Measurements from ENCODE around the gene ANKRD55.

ANKRD55 gene

GRCh38 chr5:56185768-56186311 lies 47.3 kb downstream of the ANKRD55 start:
- TF ChIP-seq LEF1 (IDR thresholded peaks at IDR 0.05; ENCODE audit: borderline replicate concordance), result no peak
- no peak for TF ChIP-seq HDGF (IDR thresholded peaks at IDR 0.05; ENCODE audit: borderline replicate concordance)
- no peak for TF ChIP-seq ELF4 (IDR thresholded peaks at IDR 0.05)
- no peak for TF ChIP-seq ARNT (IDR thresholded peaks at IDR 0.05)
- TF ChIP-seq, protein P1, sequence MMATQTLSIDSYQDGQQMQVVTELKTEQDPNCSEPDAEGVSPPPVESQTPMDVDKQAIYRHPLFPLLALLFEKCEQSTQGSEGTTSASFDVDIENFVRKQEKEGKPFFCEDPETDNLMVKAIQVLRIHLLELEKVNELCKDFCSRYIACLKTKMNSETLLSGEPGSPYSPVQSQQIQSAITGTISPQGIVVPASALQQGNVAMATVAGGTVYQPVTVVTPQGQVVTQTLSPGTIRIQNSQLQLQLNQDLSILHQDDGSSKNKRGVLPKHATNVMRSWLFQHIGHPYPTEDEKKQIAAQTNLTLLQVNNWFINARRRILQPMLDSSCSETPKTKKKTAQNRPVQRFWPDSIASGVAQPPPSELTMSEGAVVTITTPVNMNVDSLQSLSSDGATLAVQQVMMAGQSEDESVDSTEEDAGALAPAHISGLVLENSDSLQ (IDR thresholded peaks at IDR 0.05), result no peak
- TF ChIP-seq TARDBP (IDR thresholded peaks at IDR 0.05), result no peak
- no peak for TF ChIP-seq SUZ12 (IDR thresholded peaks at IDR 0.05)
- no peak for TF ChIP-seq FOXA1 (IDR thresholded peaks at IDR 0.05)
- no peak for TF ChIP-seq ZNF384 (IDR thresholded peaks at IDR 0.05)
- TF ChIP-seq L3MBTL2 (conservative IDR thresholded peaks at IDR 0.05), result no peak
- no peak for TF ChIP-seq NFRKB (IDR thresholded peaks at IDR 0.05)
- ChIA-PET CTCF (no interaction called here), POLR2A (no interaction called here)
- DNase-seq (ENCODE audit: extremely low spot score), result no peak

DNA sequence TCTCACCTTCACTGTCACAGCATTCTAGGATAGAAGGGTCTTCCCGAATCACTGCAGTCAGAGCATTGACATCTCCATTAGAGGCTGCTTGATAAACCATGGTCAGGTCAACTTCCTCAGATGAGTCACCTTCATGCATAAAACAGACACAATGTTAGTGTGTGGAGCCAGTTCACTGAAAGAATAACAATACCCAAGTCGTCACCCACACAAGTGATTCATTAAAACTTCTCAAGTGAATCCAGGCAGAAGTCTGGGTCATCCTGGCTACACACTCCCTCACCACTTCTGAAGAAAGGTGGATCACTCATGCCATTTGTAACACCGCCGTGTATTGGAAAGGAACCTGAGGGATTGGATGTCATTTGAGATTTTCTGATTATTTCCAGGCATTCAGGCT lies 49.6 kb downstream of the ANKRD55 start:
- POLR2A ChIA-PET, result no interaction called here
- CTCF ChIA-PET, result no interaction called here
- DNase-seq (ENCODE audit: extremely low spot score), result no peak
- TF ChIP-seq LEF1 (IDR thresholded peaks at IDR 0.05; ENCODE audit: borderline replicate concordance) (no peak), HDGF (IDR thresholded peaks at IDR 0.05; ENCODE audit: borderline replicate concordance) (no peak), L3MBTL2 (conservative IDR thresholded peaks at IDR 0.05) (no peak), FOXK2 (IDR thresholded peaks at IDR 0.05) (no peak), FOXM1 (IDR thresholded peaks at IDR 0.05; ENCODE audit: borderline replicate concordance) (no peak), FOXA1 (IDR thresholded peaks at IDR 0.05) (no peak), SUZ12 (IDR thresholded peaks at IDR 0.05) (no peak), ZNF384 (IDR thresholded peaks at IDR 0.05) (no peak), SP1 (IDR thresholded peaks at IDR 0.05) (no peak), CTBP1 (IDR thresholded peaks at IDR 0.05; ENCODE audit: borderline replicate concordance) (no peak)

DNA sequence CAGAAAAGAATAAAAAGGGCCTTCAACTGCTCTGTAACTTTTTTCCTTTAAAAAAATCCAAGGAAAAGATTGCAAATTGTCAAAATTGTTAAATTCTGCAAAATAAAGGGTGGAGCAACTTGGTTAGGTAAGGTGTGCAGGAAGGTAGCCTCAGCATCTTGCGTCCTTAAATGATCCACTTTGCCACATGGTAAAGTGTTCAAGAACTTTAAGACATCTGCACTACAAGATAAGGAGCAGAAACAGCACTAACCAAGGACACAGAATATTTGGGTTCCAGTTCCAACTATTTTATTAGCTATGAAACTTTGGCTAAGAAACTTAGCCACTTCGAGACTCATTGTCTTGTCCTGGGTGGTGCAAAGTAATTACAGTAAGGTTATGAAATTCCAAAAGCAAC lies 53.7 kb downstream of the ANKRD55 start:
- POLR2A ChIA-PET, result no interaction called here
- DNase-seq (ENCODE audit: extremely low spot score), result no peak
- TF ChIP-seq FOXA1 (IDR thresholded peaks at IDR 0.05) (no peak), FOXM1 (IDR thresholded peaks at IDR 0.05; ENCODE audit: borderline replicate concordance) (no peak), TARDBP (IDR thresholded peaks at IDR 0.05) (no peak), SP1 (IDR thresholded peaks at IDR 0.05) (no peak), ELF4 (IDR thresholded peaks at IDR 0.05) (no peak), L3MBTL2 (conservative IDR thresholded peaks at IDR 0.05) (no peak), FOXK2 (IDR thresholded peaks at IDR 0.05) (no peak)
- CTCF ChIA-PET, result interaction anchor here (0.6 kb wide), 1 partner anchor 20 kb away, joined by 3 read pairs; no protein-coding TSS in a partner anchor

DNA sequence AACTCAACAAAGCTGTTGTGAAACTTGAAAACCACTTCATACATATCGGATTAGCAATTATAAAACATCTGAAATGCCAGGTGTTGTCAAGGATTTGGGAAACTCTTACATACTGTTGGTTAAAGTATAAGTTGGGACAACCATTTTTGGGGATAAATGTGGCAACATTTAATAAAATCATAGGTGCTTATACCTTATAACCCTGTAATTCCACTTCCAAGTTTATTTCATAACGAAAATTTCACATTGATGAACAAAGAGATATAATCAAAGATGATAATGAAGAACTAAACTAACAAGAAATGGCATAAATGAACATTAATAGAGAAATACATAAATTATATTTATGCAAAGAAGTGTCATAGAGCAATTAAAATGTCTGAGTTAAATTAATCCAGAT lies 54.3 kb downstream of the ANKRD55 start:
- ChIA-PET POLR2A (no interaction called here), CTCF (no interaction called here)
- DNase-seq (ENCODE audit: extremely low spot score), result no peak
- TF ChIP-seq HDGF (IDR thresholded peaks at IDR 0.05; ENCODE audit: borderline replicate concordance) (no peak), TARDBP (IDR thresholded peaks at IDR 0.05) (no peak), BHLHE40 (IDR thresholded peaks at IDR 0.05; ENCODE audit: borderline replicate concordance) (no peak), L3MBTL2 (conservative IDR thresholded peaks at IDR 0.05) (no peak), ARNT (IDR thresholded peaks at IDR 0.05) (no peak), SP1 (IDR thresholded peaks at IDR 0.05) (no peak), CTBP1 (IDR thresholded peaks at IDR 0.05; ENCODE audit: borderline replicate concordance) (no peak)
- TF ChIP-seq, protein P1 (IDR thresholded peaks at IDR 0.05), result no peak

GRCh38 chr5:56176871-56177533 lies 56.1 kb downstream of the ANKRD55 start:
- ChIA-PET POLR2A (no interaction called here), CTCF (interaction anchor here (0.8 kb wide), 1 partner anchor 12 kb away, joined by 3 read pairs; no protein-coding TSS in a partner anchor)
- TF ChIP-seq TARDBP (IDR thresholded peaks at IDR 0.05) (no peak), LEF1 (IDR thresholded peaks at IDR 0.05; ENCODE audit: borderline replicate concordance) (no peak), L3MBTL2 (conservative IDR thresholded peaks at IDR 0.05) (no peak), ARNT (IDR thresholded peaks at IDR 0.05) (no peak), ZNF384 (IDR thresholded peaks at IDR 0.05) (no peak)
- TF ChIP-seq, protein P1 (IDR thresholded peaks at IDR 0.05), result no peak
- DNase-seq (ENCODE audit: extremely low spot score), result no peak

- POLR2A ChIA-PET, result no interaction called here
- DNase-seq (ENCODE audit: extremely low spot score), result no peak
- CTCF ChIA-PET, result interaction anchor here (0.8 kb wide), 1 partner anchor 11 kb away, joined by 3 read pairs; no protein-coding TSS in a partner anchor
- TF ChIP-seq SP1 (IDR thresholded peaks at IDR 0.05) (no peak), ARNT (IDR thresholded peaks at IDR 0.05) (no peak), FOXK2 (IDR thresholded peaks at IDR 0.05) (no peak), L3MBTL2 (conservative IDR thresholded peaks at IDR 0.05) (no peak), HDGF (IDR thresholded peaks at IDR 0.05; ENCODE audit: borderline replicate concordance) (no peak), TARDBP (IDR thresholded peaks at IDR 0.05) (no peak), CTBP1 (IDR thresholded peaks at IDR 0.05; ENCODE audit: borderline replicate concordance) (no peak), SUZ12 (IDR thresholded peaks at IDR 0.05) (no peak), FOXA1 (IDR thresholded peaks at IDR 0.05) (no peak), BHLHE40 (IDR thresholded peaks at IDR 0.05; ENCODE audit: borderline replicate concordance) (no peak), LEF1 (IDR thresholded peaks at IDR 0.05; ENCODE audit: borderline replicate concordance) (no peak), ZNF384 (IDR thresholded peaks at IDR 0.05) (no peak), FOXM1 (IDR thresholded peaks at IDR 0.05; ENCODE audit: borderline replicate concordance) (no peak), ELF4 (IDR thresholded peaks at IDR 0.05) (no peak), NFRKB (IDR thresholded peaks at IDR 0.05) (no peak)
- TF ChIP-seq, protein P1 (IDR thresholded peaks at IDR 0.05), result no peak
These were observed 56.9 kb downstream of the ANKRD55 start for GRCh38 chr5:56176155-56176798.

All from HEK293T (cell line).